HG03460 (cell line): ENCODE measurements around the gene TRMT1.

ENCODE experiments used
- ATAC-seq: cut with Tn5 transposase; IDR thresholded peaks from one replicate; pipeline ENCODE4 v1.9.1; 2021; ENCODE audit not compliant: unreplicated experiment

Gene TRMT1

GRCh38 chr19:13057147-13057572 lies 59.4 kb downstream of the TRMT1 start:
- no peak for ATAC-seq

- ATAC-seq: no peak
Observed at GRCh38 chr19:13056052-13056660, 60.4 kb downstream of the TRMT1 start.

- ATAC-seq: no peak
Observed at GRCh38 chr19:13055213-13056051, 61.1 kb downstream of the TRMT1 start.
